HepG2 (cell line): ENCODE measurements around the gene GLIS1. TPM values are rescaled to one million over a fixed set of nuclear protein-coding genes. Genes with fewer than 3 reads are reported as not detected.

Experiments used
- ATAC-seq: fragments of 200-7000 bp; cut with Tn5 transposase; 3 replicates; pipeline ENCODE4 v1.9.1; 2020; ENCODE audit warnings: mild to moderate bottlenecking, moderate library complexity
- BruUV-seq: library from RNA; stranded (reverse); fragments of 400-500 nt; replicated peaks from 2 replicates; lab custom pipeline; 2021; lab: Mats Ljungman, UMichigan
- CTCF ChIA-PET: fragments of 300-600 bp; formaldehyde crosslinking; extraction: SDS; loops from one replicate; lab custom pipeline; 2021; ENCODE audit warnings: low total read pairs, inconsistent platforms, low intra/inter-chr PET ratio; lab: Yijun Ruan, JAX
- POLR2A ChIA-PET: fragments of 350-600 bp; sonication (Branson Sonifier 250); formaldehyde crosslinking; loops from one replicate; lab custom pipeline; 2020; ENCODE audit warnings: antibody characterized with exemption, inconsistent platforms; lab: Yijun Ruan, JAX
- DNase-seq: peaks from one replicate; pipeline ENCODE4 v3.0.0-alpha.2; 2015; ENCODE audit warnings: low spot score
- FAIRE-seq: peaks from 3 replicates; lab custom pipeline; 2011; peaks lifted over from hg19 to GRCh38; lab: Jason Lieb, UNC
- H2AFZ ChIP-seq: one replicate; pipeline ENCODE4 v1.6.1; 2011; ENCODE audit warnings: low read length, inconsistent platforms
- H3K27ac ChIP-seq: fragments of 300-600 bp; 3 replicates; pipeline ENCODE4 v1.8.0; 2011; ENCODE audit warnings: mixed run types, mild to moderate bottlenecking, mixed read lengths, low read length, inconsistent platforms; ENCODE audit not compliant: insufficient read depth; ENCODE audit errors: extremely low read length
- H3K27me3 ChIP-seq, 2 experiments: fragments of 200-600 bp in 1 of 2; 2 replicates in 1 of 2; 3 replicates in 1 of 2; pipeline versions ENCODE4 v1.6.0 to v1.8.0; 2011; ENCODE audit warnings: low read length in 2 of 2, mild to moderate bottlenecking in 2 of 2, moderate library complexity in 2 of 2, inconsistent platforms in 1 of 2; ENCODE audit not compliant: insufficient read depth in 2 of 2, control insufficient read depth in 1 of 2
- H3K36me3 ChIP-seq, 2 experiments: fragments of 200-600 bp in 1 of 2; replicated peaks in 1 of 2; 2 replicates in 1 of 2; 3 replicates in 1 of 2; pipeline versions ENCODE4 v1.5.1 to v1.8.0; 2011; ENCODE audit warnings: low read length in 2 of 2, inconsistent platforms in 1 of 2; ENCODE audit not compliant: insufficient read depth in 2 of 2, control insufficient read depth in 1 of 2
- H3K4me1 ChIP-seq: 2 replicates; pipeline ENCODE4 v1.5.1; 2012; ENCODE audit warnings: low read length, inconsistent platforms; ENCODE audit not compliant: insufficient read depth
- H3K4me2 ChIP-seq: 2 replicates; pipeline ENCODE4 v1.6.0; 2011; ENCODE audit warnings: low read depth, low read length, inconsistent platforms
- H3K4me3 ChIP-seq, 3 experiments: fragments of 200-600 bp in 1 of 3; sonication (generic), shearing (Covaris generic) in 1 of 3; replicated peaks in 1 of 3; 2 replicates each; pipeline ENCODE4 v1.5.1; 2011 to 2016; ENCODE audit warnings: low read length in 3 of 3, inconsistent platforms in 2 of 3, low read depth in 2 of 3, mild to moderate bottlenecking in 2 of 3, control low read depth in 1 of 3, mixed read lengths in 1 of 3; ENCODE audit not compliant: insufficient read depth in 1 of 3
- H3K79me2 ChIP-seq: one replicate; pipeline ENCODE4 v1.6.1; 2011; ENCODE audit warnings: low read length, inconsistent platforms; ENCODE audit not compliant: insufficient read depth
- H3K9ac ChIP-seq: 2 replicates; pipeline ENCODE4 v1.6.0; 2011; ENCODE audit warnings: mild to moderate bottlenecking, low read depth, low read length, inconsistent platforms; ENCODE audit not compliant: insufficient read depth
- H3K9me3 ChIP-seq: 2 replicates; pipeline ENCODE4 v1.5.1; 2012; ENCODE audit warnings: mild to moderate bottlenecking, low read length
- H4K20me1 ChIP-seq: 2 replicates; pipeline ENCODE4 v1.6.0; 2011; ENCODE audit warnings: inconsistent platforms, mild to moderate bottlenecking, low read length, moderate library complexity; ENCODE audit not compliant: insufficient read depth
- BHLHE40 ChIP-seq: IDR thresholded peaks from 2 replicates; pipeline ENCODE4 v1.6.1; 2011; ENCODE audit warnings: low read length, improper control_type of control experiment
- CCAR2 ChIP-seq: fragments of 200-400 bp; formaldehyde crosslinking; optimal IDR thresholded peaks from 2 replicates; pipeline ENCODE3; 2018; ENCODE audit warnings: low read depth, mild to moderate bottlenecking, low read length, moderate library complexity
- FOXC1 ChIP-seq: sonication (generic); formaldehyde crosslinking; IDR thresholded peaks from 2 replicates; pipeline ENCODE4 v1.8.0; 2022; ENCODE audit warnings: mild to moderate bottlenecking, missing genetic modification reagents, borderline replicate concordance
- HMGA1 ChIP-seq: sonication (generic); formaldehyde crosslinking; conservative IDR thresholded peaks from 2 replicates; pipeline ENCODE4 v1.4.0; 2020; ENCODE audit warnings: missing genetic modification reagents
- KMT2B ChIP-seq: IDR thresholded peaks from 2 replicates; pipeline ENCODE4 v1.6.1; 2016; ENCODE audit warnings: missing genetic modification reagents, missing compliant biosample characterization
- MLLT10 ChIP-seq: sonication (generic); formaldehyde crosslinking; IDR thresholded peaks from 2 replicates; pipeline ENCODE4 v1.4.0; 2020; ENCODE audit warnings: missing genetic modification reagents
- PAX8 ChIP-seq: sonication (generic); formaldehyde crosslinking; IDR thresholded peaks from 2 replicates; pipeline ENCODE4 v1.8.0; 2022; ENCODE audit warnings: mild to moderate bottlenecking, missing genetic modification reagents, borderline replicate concordance
- PHF8 ChIP-seq: sonication (generic); formaldehyde crosslinking; IDR thresholded peaks from 2 replicates; pipeline ENCODE4 v1.5.0; 2020; ENCODE audit warnings: missing genetic modification reagents
- RXRA ChIP-seq: sonication (generic); formaldehyde crosslinking; IDR thresholded peaks from 2 replicates; pipeline ENCODE4 v1.5.1; 2020; ENCODE audit warnings: missing genetic modification reagents
- SIN3B ChIP-seq: fragments of 150-350 bp; IDR thresholded peaks from 2 replicates; pipeline ENCODE4 v1.6.1; 2014; ENCODE audit warnings: low read length
- ZFAT ChIP-seq: sonication (generic); formaldehyde crosslinking; conservative IDR thresholded peaks from 2 replicates; pipeline ENCODE4 v1.8.1; 2023; ENCODE audit warnings: missing genetic modification reagents, inconsistent platforms
- ZNF264 ChIP-seq: sonication (generic); formaldehyde crosslinking; IDR thresholded peaks from 2 replicates; pipeline ENCODE4 v1.4.0; 2020; ENCODE audit warnings: missing genetic modification reagents
- ZNF280B ChIP-seq: sonication (generic); formaldehyde crosslinking; IDR thresholded peaks from 2 replicates; pipeline ENCODE4 v1.5.0; 2020; ENCODE audit warnings: missing genetic modification reagents, mild to moderate bottlenecking, borderline replicate concordance
- ZNF329 ChIP-seq: sonication (generic); formaldehyde crosslinking; IDR thresholded peaks from 2 replicates; pipeline ENCODE4 v1.9.0; 2021; ENCODE audit warnings: low read depth, mild to moderate bottlenecking, missing genetic modification reagents
- ZNF33B ChIP-seq: sonication (generic); formaldehyde crosslinking; IDR thresholded peaks from 2 replicates; pipeline ENCODE4 v1.5.1; 2020; ENCODE audit warnings: mild to moderate bottlenecking, missing genetic modification reagents
- ZNF576 ChIP-seq: sonication (generic); formaldehyde crosslinking; IDR thresholded peaks from 2 replicates; pipeline ENCODE4 v1.4.0; 2020; ENCODE audit warnings: mild to moderate bottlenecking, missing genetic modification reagents
- ZNF782 ChIP-seq: sonication (generic); formaldehyde crosslinking; IDR thresholded peaks from 2 replicates; pipeline ENCODE4 v1.4.0; 2020; ENCODE audit warnings: missing genetic modification reagents, mild to moderate bottlenecking, borderline replicate concordance
- WGBS: methylation state at CpG from one replicate; pipeline ENCODE4 v1.1.6; 2017; ENCODE audit warnings: low lambda C conversion rate; 5-methylcytosine and 5-hydroxymethylcytosine counted together
- in situ Hi-C: cut with HindIII; loops from 2 replicates; pipeline ENCODE4 v1.10.0; 2017; ENCODE audit warnings: low pct_unique_long_range_greater_than_20kb; ENCODE audit not compliant: extremely low pct_ligation_motif_present
- intact Hi-C: fragments of 100-400 bp; cut with micrococcal nuclease; formaldehyde crosslinking; loops from one replicate; pipeline ENCODE4 v1.10.0; 2022; ENCODE audit not compliant: unreplicated experiment
- polyA plus RNA-seq, 8 experiments: library from polyadenylated mRNA; depleted of rRNA in 3 of 8; stranded (reverse) in 7 of 8; unstranded in 1 of 8; fragments of >200 nt; fragmentation: Illumina TruSeq in 4 of 8; extraction: Trizol in 4 of 8; gene quantifications; 2 replicates each; pipeline versions ENCODE4 v1.2.1 to v1.2.3, GENCODE V29; 2011 to 2016; ENCODE audit warnings: low read depth in 4 of 8, missing spikeins in 1 of 8, mixed read lengths in 1 of 8; ENCODE audit not compliant: insufficient read depth in 1 of 8
- total RNA-seq, 5 experiments: library from RNA; depleted of rRNA; stranded (reverse); fragments of >200 nt; fragmentation: Illumina TruSeq; extraction: Trizol; gene quantifications; 2 replicates each; pipeline ENCODE4 v1.2.3, GENCODE V29; 2016; ENCODE audit warnings: low read depth in 1 of 5
- TF ChIP-seq, protein P1 (sequence below): sonication (generic); formaldehyde crosslinking; IDR thresholded peaks from 2 replicates; pipeline ENCODE4 v1.5.1; 2020; ENCODE audit warnings: mild to moderate bottlenecking, missing genetic modification reagents
- TF ChIP-seq, protein P2 (sequence below): sonication (generic); formaldehyde crosslinking; IDR thresholded peaks from 2 replicates; pipeline ENCODE4 v1.8.1; 2023; ENCODE audit warnings: missing genetic modification reagents, inconsistent platforms, borderline replicate concordance

Gene GLIS1
- total and polyA plus RNA-seq, 2 of the 13 experiments (the other 11 are each of a cell fraction or from before 2014, with no cell fraction given): 0.03 TPM; not detected in 1

- no peak for TF ChIP-seq CCAR2
- TF ChIP-seq, protein P1, sequence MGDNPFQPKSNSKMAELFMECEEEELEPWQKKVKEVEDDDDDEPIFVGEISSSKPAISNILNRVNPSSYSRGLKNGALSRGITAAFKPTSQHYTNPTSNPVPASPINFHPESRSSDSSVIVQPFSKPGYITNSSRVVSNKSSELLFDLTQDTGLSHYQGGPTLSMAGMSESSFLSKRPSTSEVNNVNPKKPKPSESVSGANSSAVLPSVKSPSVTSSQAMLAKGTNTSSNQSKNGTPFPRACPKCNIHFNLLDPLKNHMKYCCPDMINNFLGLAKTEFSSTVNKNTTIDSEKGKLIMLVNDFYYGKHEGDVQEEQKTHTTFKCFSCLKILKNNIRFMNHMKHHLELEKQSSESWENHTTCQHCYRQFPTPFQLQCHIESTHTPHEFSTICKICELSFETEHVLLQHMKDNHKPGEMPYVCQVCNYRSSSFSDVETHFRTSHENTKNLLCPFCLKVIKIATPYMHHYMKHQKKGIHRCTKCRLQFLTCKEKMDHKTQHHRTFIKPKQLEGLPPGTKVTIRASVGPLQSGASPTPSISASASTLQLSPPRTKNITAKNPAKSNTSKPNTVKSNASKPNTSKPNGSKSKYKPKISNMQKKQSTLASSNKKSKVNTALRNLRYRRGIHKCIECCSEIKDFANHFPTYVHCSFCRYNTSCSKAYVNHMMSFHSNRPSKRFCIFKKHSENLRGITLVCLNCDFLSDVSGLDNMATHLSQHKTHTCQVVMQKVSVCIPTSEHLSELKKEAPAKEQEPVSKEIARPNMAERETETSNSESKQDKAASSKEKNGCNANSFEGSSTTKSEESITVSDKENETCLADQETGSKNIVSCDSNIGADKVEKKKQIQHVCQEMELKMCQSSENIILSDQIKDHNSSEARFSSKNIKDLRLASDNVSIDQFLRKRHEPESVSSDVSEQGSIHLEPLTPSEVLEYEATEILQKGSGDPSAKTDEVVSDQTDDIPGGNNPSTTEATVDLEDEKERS (CRISPR knock-in tag): no peak
Measured at GRCh38 chr1:53516181-53516580, 222.8 kb downstream of the GLIS1 start (continued).

GRCh38 chr1:53514436-53514835 lies 224.5 kb downstream of the GLIS1 start:
- ChIA-PET POLR2A (no interaction called here), CTCF (no interaction called here)
- Histone ChIP-seq H3K27ac (no peak overlapping the region), H3K36me3 (no peaks in the 10 kb centered on the region), H4K20me1 (no peaks in the 10 kb centered on the region), H3K27me3 (peaks cover 12 to 39% of the 10 kb centered on the region in 2 experiments), H3K4me2 (no peak overlapping the region), H3K4me1 (no peaks in the 10 kb centered on the region), H3K79me2 (no peaks in the 10 kb centered on the region), H3K9me3 (no peaks in the 10 kb centered on the region), H3K4me3 (no peak overlapping the region), H3K9ac (no peak overlapping the region), H2AFZ (no peak overlapping the region)
- ATAC-seq (no peak), FAIRE-seq (no peak), DNase-seq (no peak)
- no TSS peak for BruUV-seq
- intact Hi-C loops: no loop called here
- in situ Hi-C loops: no loop called here
- WGBS: 22% methylated on average over 8 of the region's 10 CpGs
- no peak for TF ChIP-seq SIN3B
- TF ChIP-seq, protein P2, sequence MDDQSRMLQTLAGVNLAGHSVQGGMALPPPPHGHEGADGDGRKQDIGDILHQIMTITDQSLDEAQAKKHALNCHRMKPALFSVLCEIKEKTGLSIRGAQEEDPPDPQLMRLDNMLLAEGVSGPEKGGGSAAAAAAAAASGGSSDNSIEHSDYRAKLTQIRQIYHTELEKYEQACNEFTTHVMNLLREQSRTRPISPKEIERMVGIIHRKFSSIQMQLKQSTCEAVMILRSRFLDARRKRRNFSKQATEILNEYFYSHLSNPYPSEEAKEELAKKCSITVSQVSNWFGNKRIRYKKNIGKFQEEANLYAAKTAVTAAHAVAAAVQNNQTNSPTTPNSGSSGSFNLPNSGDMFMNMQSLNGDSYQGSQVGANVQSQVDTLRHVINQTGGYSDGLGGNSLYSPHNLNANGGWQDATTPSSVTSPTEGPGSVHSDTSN: no peak
- no peak for TF ChIP-seq PAX8 (CRISPR knock-in tag)
- no peak for TF ChIP-seq ZFAT (CRISPR knock-in tag)
- no peak for TF ChIP-seq MLLT10 (CRISPR knock-in tag)
- TF ChIP-seq ZNF576 (CRISPR knock-in tag): no peak
- no peak for TF ChIP-seq KMT2B (CRISPR knock-in tag)
- TF ChIP-seq FOXC1 (CRISPR knock-in tag): no peak
- TF ChIP-seq BHLHE40: no peak
- TF ChIP-seq ZNF33B (CRISPR knock-in tag): no peak
- TF ChIP-seq ZNF280B: no peak
- no peak for TF ChIP-seq ZNF329 (CRISPR knock-in tag)
- no peak for TF ChIP-seq PHF8 (CRISPR knock-in tag)
- no peak for TF ChIP-seq ZNF782 (CRISPR knock-in tag)
- no peak for TF ChIP-seq RXRA (CRISPR knock-in tag)
- no peak for TF ChIP-seq ZNF264 (CRISPR knock-in tag)
- TF ChIP-seq HMGA1: no peak
